GM19099 (cell line): Measurements from ENCODE around the gene EXOC3.

ENCODE experiments used
- POLR2A ChIP-seq: IDR thresholded peaks from 3 replicates; pipeline ENCODE4 v1.6.1; 2011; ENCODE audit warnings: low read depth; ENCODE audit not compliant: insufficient read length; ENCODE audit errors: extremely low read depth

EXOC3 gene

GRCh38 chr5:488744-489688 lies 46.0 kb downstream of the EXOC3 start:
- TF ChIP-seq POLR2A, result no peak

- TF ChIP-seq POLR2A, result no peak
Observed at GRCh38 chr5:489689-490080, 46.7 kb downstream of the EXOC3 start.

DNA sequence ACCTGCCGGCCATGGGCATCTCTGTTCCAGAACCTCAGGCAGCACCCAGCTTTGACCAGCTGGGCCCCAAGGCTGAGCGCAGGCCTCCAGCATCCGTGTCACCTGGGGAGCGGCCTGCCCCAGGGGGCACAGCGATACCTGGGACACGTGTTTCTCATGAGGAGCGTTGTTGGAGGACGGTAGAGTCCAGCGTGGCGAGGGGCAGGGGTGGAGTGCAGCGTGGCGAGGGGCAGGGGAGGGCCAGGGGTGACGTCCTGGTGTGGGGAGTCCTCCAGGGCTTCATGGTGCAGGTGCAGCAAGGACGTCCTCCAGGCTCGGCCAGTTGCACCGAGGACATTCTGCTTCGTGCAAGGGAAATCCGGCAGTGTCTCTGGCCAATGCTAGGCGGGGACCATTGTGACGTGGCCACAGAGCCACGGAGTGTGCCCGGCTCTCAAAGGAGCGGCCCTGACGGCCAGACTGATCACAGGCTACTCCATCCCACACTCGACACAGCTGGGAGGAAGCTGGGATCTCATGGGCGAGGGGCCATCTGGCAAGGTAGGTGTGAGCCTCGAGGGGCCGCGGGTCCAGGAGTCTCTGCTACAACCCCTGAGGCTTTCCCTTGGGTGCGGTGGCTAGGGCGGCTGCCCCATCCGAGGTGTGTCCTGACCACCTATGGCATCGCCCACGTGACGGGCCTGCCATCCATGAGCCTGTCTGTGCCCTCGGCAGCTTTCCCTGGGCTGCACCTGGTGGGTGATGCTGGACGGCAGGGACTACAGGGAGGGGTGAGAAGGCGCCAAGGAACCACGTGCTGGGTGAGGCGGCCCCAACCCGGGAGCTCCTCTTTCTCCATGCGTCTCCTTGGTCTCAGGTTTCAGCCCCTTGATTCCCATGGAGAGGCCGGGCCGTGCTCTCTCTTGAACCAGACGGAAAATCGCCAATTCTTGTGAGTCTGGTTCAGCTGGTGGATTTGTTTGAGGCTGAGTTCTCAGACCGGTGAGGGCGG lies 47.4 kb downstream of the EXOC3 start:
- no peak for TF ChIP-seq POLR2A

GRCh38 chr5:491119-491855 lies 48.3 kb downstream of the EXOC3 start:
- TF ChIP-seq POLR2A, result no peak

DNA sequence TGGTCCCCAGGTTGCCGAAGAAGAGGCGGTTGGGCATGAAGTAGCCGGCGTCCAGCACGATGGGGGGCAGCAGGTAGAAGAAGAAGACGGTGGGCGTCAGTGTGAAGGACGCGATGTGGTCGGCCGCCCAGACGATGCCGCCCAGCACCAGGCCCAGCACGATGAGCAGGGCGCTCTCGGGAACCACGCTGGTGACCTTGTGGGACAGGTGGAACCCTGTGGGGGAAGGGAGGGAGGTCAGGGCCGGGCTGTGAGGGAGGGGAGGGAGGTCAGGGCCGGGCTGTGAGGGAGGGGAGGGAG lies 48.8 kb downstream of the EXOC3 start:
- no peak for TF ChIP-seq POLR2A

- no peak for TF ChIP-seq POLR2A
Observed at GRCh38 chr5:492314-492893, 49.4 kb downstream of the EXOC3 start.

DNA sequence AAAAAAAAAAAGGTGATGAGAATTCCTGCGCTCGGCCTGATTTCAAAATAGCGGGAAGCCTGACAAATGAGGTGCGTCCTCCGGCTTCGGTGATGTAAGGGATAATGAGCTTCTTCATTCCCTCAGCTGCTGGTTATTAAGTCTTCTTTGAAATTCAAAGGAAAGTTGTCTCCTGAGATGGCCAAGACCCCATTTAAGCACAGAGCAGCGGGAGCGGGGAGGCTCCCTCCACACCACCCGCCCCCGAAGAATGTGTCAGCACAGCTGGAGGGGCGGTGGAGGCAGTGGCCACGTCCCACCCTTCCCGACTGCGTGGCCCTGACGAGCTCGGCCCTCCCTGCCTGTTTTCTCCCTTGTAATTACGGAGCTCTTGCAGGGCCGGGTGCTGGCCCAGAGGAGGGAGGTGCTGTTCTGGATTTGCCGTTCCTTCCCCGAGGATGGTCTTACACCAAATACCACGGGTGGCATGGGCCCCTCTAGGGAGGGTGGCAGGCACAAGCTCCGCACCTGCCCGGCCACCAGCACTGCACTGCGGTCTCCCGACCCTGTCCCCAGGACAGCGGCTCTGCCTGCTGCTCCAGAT lies 50.2 kb downstream of the EXOC3 start:
- no peak for TF ChIP-seq POLR2A

DNA sequence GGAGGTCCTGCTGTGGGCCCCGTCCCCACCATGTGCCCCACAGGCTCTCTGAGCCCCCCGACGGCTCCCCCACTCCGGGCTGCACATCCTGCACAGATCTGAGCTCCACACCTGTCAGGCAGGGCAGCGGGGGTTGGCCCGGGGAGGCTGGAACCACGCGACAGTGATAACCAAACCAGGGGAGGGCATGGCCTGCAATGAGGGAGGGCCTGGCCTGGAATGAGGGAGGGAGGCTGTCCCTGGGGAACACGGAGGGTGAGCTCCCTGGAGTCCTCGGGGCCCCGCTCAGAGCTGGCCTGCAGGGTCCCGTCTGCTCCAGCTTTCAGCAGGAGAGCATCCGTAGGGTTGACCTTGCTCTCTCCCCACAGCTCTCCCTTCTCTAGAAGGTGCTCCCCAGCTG lies 50.8 kb downstream of the EXOC3 start:
- no peak for TF ChIP-seq POLR2A

GRCh38 chr5:494667-495255 lies 51.8 kb downstream of the EXOC3 start:
- TF ChIP-seq POLR2A, result no peak

GRCh38 chr5:496028-496427 lies 53.1 kb downstream of the EXOC3 start:
- TF ChIP-seq POLR2A, result no peak

- TF ChIP-seq POLR2A, result no peak
Observed at GRCh38 chr5:497090-497700, 54.2 kb downstream of the EXOC3 start.

DNA sequence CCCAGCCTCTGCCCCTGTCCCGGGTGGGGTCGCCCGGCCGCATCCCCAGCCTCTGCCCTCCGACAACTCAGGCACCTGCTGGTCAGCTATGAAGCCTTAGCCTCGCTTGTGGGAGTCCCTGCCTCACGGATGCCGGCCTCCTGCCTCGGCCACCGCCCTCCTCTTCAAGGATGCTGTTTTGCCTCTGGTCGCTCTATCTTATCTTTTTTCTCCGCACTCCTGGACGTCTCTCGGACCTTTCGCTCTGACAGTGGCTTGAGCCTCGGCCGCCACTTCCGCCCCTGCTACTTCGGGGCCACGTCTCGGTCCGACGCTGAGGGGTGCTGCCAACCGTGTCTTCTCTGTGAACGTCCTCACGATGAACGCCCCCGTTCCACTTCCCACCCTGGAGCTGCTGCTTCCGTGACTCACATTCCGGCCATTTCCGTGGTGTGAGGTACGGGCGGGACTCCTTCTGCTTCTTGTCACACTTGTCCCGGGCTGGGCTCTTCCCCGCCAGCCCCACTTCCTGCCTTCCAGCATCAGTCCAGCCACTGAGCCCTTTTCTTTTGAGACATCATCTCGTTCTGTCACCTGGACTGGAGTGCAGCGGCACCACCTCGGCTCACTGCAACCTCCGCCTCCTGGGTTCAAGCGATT lies 55.0 kb downstream of the EXOC3 start:
- TF ChIP-seq POLR2A, result no peak

DNA sequence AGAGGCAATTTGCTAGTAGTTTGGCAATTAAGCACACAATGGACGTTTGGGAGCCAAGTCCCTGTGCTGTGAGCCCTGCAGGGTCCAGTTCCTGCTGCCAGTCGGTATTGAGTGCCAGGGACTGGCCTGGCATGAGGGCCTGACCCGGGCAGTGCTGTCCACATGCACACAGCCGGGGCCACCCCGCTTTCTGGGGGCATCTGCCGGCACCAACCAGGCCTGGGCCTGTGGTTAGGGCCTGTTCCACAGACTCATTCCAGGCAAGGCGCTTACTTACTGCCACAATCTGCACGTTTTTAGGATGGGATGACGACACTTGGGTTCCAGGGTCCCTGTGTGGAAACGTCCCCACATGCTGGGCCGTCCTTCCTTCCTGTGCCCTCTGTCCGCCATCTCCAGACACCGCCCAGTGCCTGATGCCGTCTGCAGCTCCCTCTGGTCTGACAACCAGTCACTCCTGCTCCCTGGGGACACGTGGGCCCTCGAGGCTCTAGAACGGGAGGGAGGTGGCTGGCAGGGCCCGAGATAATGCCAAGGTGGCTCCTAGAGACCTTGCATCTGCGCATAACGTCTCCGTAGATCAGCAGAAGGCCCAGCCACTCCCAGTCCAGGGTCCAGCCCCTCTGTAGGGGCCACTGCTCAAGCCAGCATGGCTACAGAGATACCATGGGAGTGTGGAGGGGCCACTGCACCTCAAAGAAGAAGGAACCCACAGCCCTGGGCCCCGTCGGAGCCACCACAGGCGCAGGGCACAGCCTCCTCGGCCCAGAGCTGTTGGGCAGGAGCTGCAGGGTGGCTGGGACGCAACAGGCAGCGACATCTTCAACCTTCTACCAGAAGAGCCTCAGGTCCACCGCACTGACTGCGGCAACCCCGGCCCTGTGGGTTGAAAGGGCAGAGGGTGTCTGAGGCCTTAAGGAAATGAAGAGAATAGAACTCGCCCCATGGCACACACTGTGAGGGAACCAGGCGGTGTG lies 56.5 kb downstream of the EXOC3 start:
- TF ChIP-seq POLR2A, result no peak
